Activated CD8-positive, alpha-beta memory T cell treated with anti-CD3 and anti-CD28 coated beads, Interleukin-2, amount 10 ng/mL, durations not matched to agents 7 days and 5 days (primary cell): ENCODE measurements around the gene COLEC12. TPM values are rescaled to one million over a fixed set of nuclear protein-coding genes. Genes with fewer than 3 reads are reported as not detected.

ENCODE experiments used
- ATAC-seq: fragments of 150-1000 bp; cut with Tn5 transposase; one replicate; pipeline ENCODE4 v1.10.0; 2021; ENCODE audit warnings: moderate library complexity
- CTCF ChIA-PET: fragments of 350-600 bp; sonication (Branson Sonifier 250); formaldehyde crosslinking; loops from one replicate; lab custom pipeline; 2021; ENCODE audit warnings: antibody characterized with exemption; lab: Charles Lee
- DNase-seq: peaks from one replicate; pipeline ENCODE4 v3.0.0-alpha.2; 2020
- H3K27ac Mint-ChIP-seq: one replicate; pipeline ENCODE4 v1.8.0; 2021; ENCODE audit warnings: mild to moderate bottlenecking, mixed read lengths
- H3K27me3 Mint-ChIP-seq: one replicate; pipeline ENCODE4 v1.8.0; 2021; ENCODE audit warnings: mixed read lengths
- H3K36me3 Mint-ChIP-seq: one replicate; pipeline ENCODE4 v1.8.0; 2021; ENCODE audit warnings: mild to moderate bottlenecking, mixed read lengths
- H3K4me1 Mint-ChIP-seq: one replicate; pipeline ENCODE4 v1.8.0; 2021; ENCODE audit warnings: mixed read lengths
- H3K4me3 Mint-ChIP-seq: one replicate; pipeline ENCODE4 v1.8.0; 2021; ENCODE audit warnings: mild to moderate bottlenecking, moderate library complexity, mixed read lengths
- H3K9me3 Mint-ChIP-seq: one replicate; pipeline ENCODE4 v1.8.0; 2022; ENCODE audit warnings: low read depth, mixed read lengths
- total RNA-seq, 2 experiments: library from RNA; stranded (reverse); gene quantifications; one replicate each; pipeline ENCODE4 v1.2.3, GENCODE V29; 2021

COLEC12 gene
- total RNA-seq, 2 experiments from 2014 or later = not detected

- H3K27ac Mint-ChIP-seq = peak overlapping the region; percentile 2
- no peak for ATAC-seq
- DNase-seq = no peak
- H3K36me3 Mint-ChIP-seq = peaks cover 7% of the 10 kb centered on the region
- H3K9me3 Mint-ChIP-seq = no peaks in the 10 kb centered on the region
- no peaks in the 10 kb centered on the region for H3K27me3 Mint-ChIP-seq
- H3K4me3 Mint-ChIP-seq = peak overlapping the region; percentile 99
- CTCF ChIA-PET = interaction anchor here (1.3 kb wide), 1 partner anchor 113 kb away, joined by 3 read pairs; no protein-coding TSS in a partner anchor
- H3K4me1 Mint-ChIP-seq = peaks cover 29% of the 10 kb centered on the region
Observed at GRCh38 chr18:269480-270095, 230.9 kb downstream of the COLEC12 start.

GRCh38 chr18:267688-268552 is 232.6 kb downstream of the COLEC12 start, which contains the start of gene THOC1:
TSS of gene THOC1 (minus strand) at chr18:268047. CDS start at chr18:268019, 28 bp downstream.
- H3K4me3 Mint-ChIP-seq = peak within 1 kb of the TSS; percentile 99
- peak within 1 kb of the TSS; percentile 100 for H3K27ac Mint-ChIP-seq
- peaks cover 19% of the 10 kb centered on the region for H3K36me3 Mint-ChIP-seq
- CTCF ChIA-PET = interaction anchor here (1.1 to 1.8 kb wide), 5 partner anchors 15 to 563 kb away, joined by 3 to 6 read pairs (median 4); partner anchors contain the start of gene USP14
- peaks cover 29% of the 10 kb centered on the region for H3K4me1 Mint-ChIP-seq
- peak; percentile 97 for DNase-seq
- ATAC-seq = peak; percentile 92
- H3K27me3 Mint-ChIP-seq = no peaks in the 10 kb centered on the region
- H3K9me3 Mint-ChIP-seq = no peaks in the 10 kb centered on the region

GRCh38 chr18:267380-267687 is 233.2 kb downstream of the COLEC12 start:
- Mint-ChIP-seq H3K27me3 (no peaks in the 10 kb centered on the region), H3K4me1 (peaks cover 29% of the 10 kb centered on the region), H3K36me3 (peaks cover 19% of the 10 kb centered on the region), H3K4me3 (peak overlapping the region; percentile 99), H3K9me3 (no peaks in the 10 kb centered on the region), H3K27ac (peak overlapping the region; percentile 100)
- ATAC-seq (no peak), DNase-seq (no peak)
- CTCF ChIA-PET = interaction anchor here (1.5 to 1.8 kb wide), 3 partner anchors 14 to 563 kb away, joined by 3 to 6 read pairs (median 4); partner anchors contain the start of gene USP14

Other genes with a start within 250 kb of the COLEC12 start
- gene THOC1, start 232.7 kb downstream of the COLEC12 start, total RNA-seq = 10 to 100 TPM; 48.3 to 50.0 TPM
- not detected for gene CETN1, start 79.7 kb upstream of the COLEC12 start, total RNA-seq
- not detected for gene CLUL1, start 96.3 kb upstream of the COLEC12 start, total RNA-seq
- 100 to 1,000 TPM; 369 TPM for gene TYMS, start 157.0 kb upstream of the COLEC12 start, total RNA-seq
- gene ENOSF1, start 211.9 kb upstream of the COLEC12 start, total RNA-seq = 10 to 100 TPM; 79.3 to 84.3 TPM